Astrocyte (in vitro differentiated cells and primary cell): Measurements from ENCODE around the gene RALGPS1.

Experiments
- CTCF ChIP-seq: IDR thresholded peaks from 2 replicates; pipeline ENCODE4 v1.5.1; 2011; ENCODE audit warnings: low read depth, mild to moderate bottlenecking, inconsistent platforms, low read length, moderate library complexity; ENCODE audit not compliant: insufficient read depth
- EZH2 ChIP-seq: IDR thresholded peaks from 2 replicates; pipeline ENCODE4 v1.6.1; 2012; ENCODE audit warnings: mild to moderate bottlenecking, low read length, inconsistent platforms; ENCODE audit not compliant: insufficient read depth

DNA sequence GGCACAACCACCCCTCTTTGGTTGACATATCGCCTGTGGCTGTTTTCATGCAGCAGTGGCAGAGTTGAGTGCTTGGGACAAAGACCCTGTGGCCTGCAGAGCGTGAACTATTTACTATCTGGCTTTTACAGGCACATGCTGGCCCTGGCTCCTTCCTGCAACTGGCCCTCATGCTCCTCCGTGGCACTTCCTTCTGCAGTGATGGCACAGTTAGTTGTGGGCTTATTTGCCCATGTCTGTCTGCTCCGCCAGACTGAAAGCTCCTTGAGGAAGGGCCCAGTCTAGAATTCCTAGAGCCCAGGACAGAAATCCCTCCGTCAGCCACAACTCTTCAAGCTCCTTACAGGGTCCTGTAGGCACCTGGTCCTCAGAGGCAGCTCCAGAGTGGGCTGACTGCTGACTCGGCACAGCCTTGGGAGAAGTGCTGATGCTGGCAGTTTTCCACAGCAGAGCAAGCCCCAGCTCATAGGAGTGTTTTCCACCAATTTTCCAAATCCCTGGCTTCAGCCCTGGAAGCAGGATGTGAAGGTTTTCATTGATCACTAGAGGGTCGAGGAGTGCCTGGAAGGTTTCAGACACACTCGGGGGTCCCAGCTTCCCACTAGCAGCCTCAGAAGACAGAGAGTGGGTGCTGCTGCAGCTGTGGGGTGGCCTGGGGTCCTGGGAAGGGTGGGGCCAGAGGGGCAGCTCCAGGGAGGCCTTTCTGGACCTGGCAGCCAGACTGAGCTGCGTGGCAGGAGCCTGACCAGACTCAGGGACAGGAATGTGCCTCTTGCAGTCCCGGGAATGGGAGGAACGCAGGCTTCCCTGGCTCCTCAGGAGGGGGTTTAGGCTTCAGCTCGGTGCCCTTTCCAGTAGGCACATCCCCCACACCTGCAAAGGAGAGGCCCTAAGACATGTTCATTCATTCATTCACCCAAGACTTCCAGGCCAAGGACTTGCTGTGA, 264.4 kb downstream of the RALGPS1 start:
- TF ChIP-seq CTCF = no peak
- no peak for TF ChIP-seq EZH2
